Neuronal stem cell (in vitro differentiated cells): ENCODE data around the gene PILRB.
"Not testable (repeated sequence)": the region's sequence is repeated elsewhere in the genome, so short reads cannot be mapped to it uniquely, and the experiment has no call there.

ENCODE experiments used
- DNase-seq: peaks from one replicate; pipeline ENCODE4 v3.0.0-alpha.2; 2013; ENCODE audit warnings: low spot score
- H2AFZ ChIP-seq: one replicate; pipeline ENCODE4 v1.6.1; 2013; ENCODE audit warnings: mild to moderate bottlenecking, low read length, inconsistent platforms
- H2AK5ac ChIP-seq: 2 replicates; pipeline ENCODE4 v1.6.1; 2013; ENCODE audit warnings: low read depth, mild to moderate bottlenecking, inconsistent platforms, low read length, moderate library complexity, mixed read lengths
- H2BK120ac ChIP-seq: 2 replicates; pipeline ENCODE4 v1.6.1; 2013; ENCODE audit warnings: low read depth, mild to moderate bottlenecking, inconsistent platforms, low read length, moderate library complexity, mixed read lengths
- H2BK12ac ChIP-seq: one replicate; pipeline ENCODE4 v1.6.1; 2013; ENCODE audit warnings: low read length, inconsistent platforms
- H2BK15ac ChIP-seq: 2 replicates; pipeline ENCODE4 v1.6.1; 2013; ENCODE audit warnings: mild to moderate bottlenecking, low read length, inconsistent platforms, mixed read lengths
- H2BK5ac ChIP-seq: one replicate; pipeline ENCODE4 v1.6.1; 2013; ENCODE audit warnings: inconsistent platforms, mild to moderate bottlenecking, low read length, moderate library complexity
- H3K14ac ChIP-seq: one replicate; pipeline ENCODE4 v1.6.1; 2013; ENCODE audit warnings: low read length, inconsistent platforms
- H3K18ac ChIP-seq: 2 replicates; pipeline ENCODE4 v1.6.1; 2013; ENCODE audit warnings: low read length, inconsistent platforms
- H3K23ac ChIP-seq: 2 replicates; pipeline ENCODE4 v1.6.1; 2013; ENCODE audit warnings: low read depth, mild to moderate bottlenecking, mixed read lengths, low read length, inconsistent platforms; ENCODE audit not compliant: poor library complexity
- H3K27ac ChIP-seq: replicated peaks from 3 replicates; pipeline ENCODE4 v1.5.1; 2013; ENCODE audit warnings: low read length, inconsistent platforms
- H3K27me3 ChIP-seq, 3 experiments: 2 replicates each; pipeline ENCODE4 v1.6.1; 2013; ENCODE audit warnings: low read length in 3 of 3, mild to moderate bottlenecking in 2 of 3, inconsistent platforms in 1 of 3, low read depth in 1 of 3, mixed read lengths in 1 of 3, moderate library complexity in 1 of 3; ENCODE audit not compliant: control insufficient read depth in 3 of 3, insufficient read depth in 3 of 3
- H3K36me3 ChIP-seq, 2 donors: replicated peaks in 1 of 2; 2 replicates each; pipeline ENCODE4 v1.6.1; 2013; ENCODE audit warnings: low read length in 2 of 2; ENCODE audit not compliant: control insufficient read depth in 2 of 2, insufficient read depth in 2 of 2
- H3K4ac ChIP-seq: 2 replicates; pipeline ENCODE4 v1.6.1; 2013; ENCODE audit warnings: inconsistent platforms, mild to moderate bottlenecking, low read length, moderate library complexity
- H3K4me1 ChIP-seq, 2 donors: 1 replicate in 1 of 2; 2 replicates in 1 of 2; pipeline ENCODE4 v1.6.1; 2013; ENCODE audit warnings: low read length in 2 of 2, low read depth in 1 of 2; ENCODE audit not compliant: control insufficient read depth in 2 of 2, insufficient read depth in 1 of 2
- H3K4me2 ChIP-seq: one replicate; pipeline ENCODE4 v1.6.1; 2013; ENCODE audit warnings: mild to moderate bottlenecking, low read length, inconsistent platforms; ENCODE audit not compliant: insufficient read depth, poor library complexity, severe bottlenecking
- H3K4me3 ChIP-seq, 2 donors: 2 replicates each; pipeline ENCODE4 v1.5.1; 2013; ENCODE audit warnings: low read length in 2 of 2, mild to moderate bottlenecking in 2 of 2, inconsistent platforms in 1 of 2, moderate library complexity in 1 of 2
- H3K79me1 ChIP-seq: one replicate; pipeline ENCODE4 v1.6.1; 2013; ENCODE audit warnings: low read depth, mild to moderate bottlenecking, inconsistent platforms, low read length, moderate library complexity
- H3K9ac ChIP-seq: one replicate; pipeline ENCODE4 v1.6.1; 2013; ENCODE audit warnings: mild to moderate bottlenecking, low read depth, low read length, inconsistent platforms; ENCODE audit not compliant: poor library complexity
- H3K9me3 ChIP-seq, 2 donors: replicated peaks in 1 of 2; 2 replicates each; pipeline versions ENCODE3 to v1.6.1; 2013; ENCODE audit warnings: low read length in 2 of 2, mild to moderate bottlenecking in 2 of 2, inconsistent platforms in 1 of 2, low read depth in 1 of 2, mixed read lengths in 1 of 2, moderate library complexity in 1 of 2; ENCODE audit not compliant: control insufficient read depth in 2 of 2, insufficient read depth in 1 of 2
- H4K8ac ChIP-seq: one replicate; pipeline ENCODE4 v1.6.1; 2013; ENCODE audit warnings: low read depth, mild to moderate bottlenecking, inconsistent platforms, low read length, moderate library complexity
- H4K91ac ChIP-seq: one replicate; pipeline ENCODE4 v1.6.1; 2013; ENCODE audit warnings: low read length, low read depth, mild to moderate bottlenecking, inconsistent platforms; ENCODE audit not compliant: poor library complexity
- WGBS, 2 donors: extraction: QIAGEN DNeasy Blood & Tissue Kit; methylation state at CpG; one replicate each; pipeline ENCODE4 v1.1.7; 2013; ENCODE audit warnings: missing lambda C conversion rate in 2 of 2, mixed read lengths in 1 of 2; ENCODE audit not compliant: insufficient read length in 2 of 2, insufficient replicate concordance in 1 of 2; ENCODE audit errors: extremely low coverage in 2 of 2; 5-methylcytosine and 5-hydroxymethylcytosine counted together

Gene PILRB

DNA sequence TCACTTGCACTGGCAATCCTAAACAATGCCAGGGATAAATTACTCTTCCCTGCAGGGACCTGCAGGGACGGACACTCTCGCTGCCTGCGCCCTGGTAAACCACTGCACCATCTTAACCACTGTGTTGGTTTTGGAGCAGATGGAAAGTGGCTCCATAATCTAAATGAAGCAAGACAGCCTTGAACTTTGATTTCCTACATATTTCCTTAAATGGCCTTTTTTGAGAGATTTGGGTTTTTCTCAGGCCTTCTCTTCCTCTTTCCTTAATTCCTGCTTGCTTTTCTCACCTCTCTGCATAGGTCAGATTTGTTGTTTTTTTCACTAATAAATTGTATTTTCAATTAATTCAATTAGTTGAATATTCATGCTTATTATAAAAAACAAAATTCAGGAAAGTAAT, 18.1 kb downstream of the PILRB start:
- Histone ChIP-seq H3K23ac (no peak overlapping the region), H3K27me3 (no peaks in the 10 kb centered on the region), H3K36me3 (no peaks in the 10 kb centered on the region), H2AFZ (no peak overlapping the region), H2BK5ac (no peak overlapping the region), H3K4me3 (no peak overlapping the region), H3K4ac (no peak overlapping the region), H2AK5ac (no peak overlapping the region), H4K91ac (no peak overlapping the region), H3K18ac (no peak overlapping the region), H3K9me3 (no peaks in the 10 kb centered on the region), H3K79me1 (no peaks in the 10 kb centered on the region), H4K8ac (no peak overlapping the region), H3K4me2 (no peak overlapping the region), H2BK120ac (no peak overlapping the region), H2BK12ac (no peak overlapping the region), H3K27ac (no peak overlapping the region), H3K9ac (no peak overlapping the region), H3K4me1 (peaks cover 6 to 13% of the 10 kb centered on the region in 2 donors), H3K14ac (no peak overlapping the region), H2BK15ac (no peak overlapping the region)
- WGBS, 2 donors: no CpG with 5 or more reads among the region's 3 CpGs
- DNase-seq: no peak

DNA sequence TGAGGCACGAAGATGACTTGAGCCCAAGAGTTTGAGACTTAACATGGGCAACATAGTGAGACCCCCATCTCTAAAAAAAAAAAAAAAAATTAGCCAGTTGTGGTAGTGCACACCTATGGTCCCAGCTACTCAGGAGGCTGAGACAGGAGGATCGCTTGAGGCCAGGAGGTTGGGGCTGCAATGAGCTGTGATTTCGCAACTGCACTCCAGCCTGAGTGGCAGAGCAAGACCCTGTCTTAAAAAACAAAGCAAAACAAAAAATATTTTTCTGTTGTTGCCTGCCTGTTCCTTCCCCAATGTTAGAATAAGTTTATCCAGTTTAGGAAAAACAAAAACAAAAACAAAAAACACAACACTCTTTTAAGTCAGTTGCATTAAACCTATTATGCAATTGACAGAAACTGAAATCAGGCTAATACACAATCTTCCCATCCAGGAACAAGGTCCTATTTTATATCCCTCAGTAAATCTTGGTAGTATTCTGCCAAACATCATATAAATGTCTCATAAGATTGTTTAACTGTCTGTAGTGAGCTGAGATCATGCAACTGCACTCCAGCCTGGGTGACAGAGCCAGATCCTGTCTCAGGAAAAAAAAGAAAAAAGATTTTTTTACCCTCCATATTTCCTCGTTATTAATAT, 20.3 kb downstream of the PILRB start:
- no peak overlapping the region for H3K4me2 ChIP-seq
- no CpG with 5 or more reads among the region's 4 CpGs for WGBS, 2 donors
- no peak overlapping the region for H3K4ac ChIP-seq
- no peak overlapping the region for H3K9ac ChIP-seq
- H3K27me3 ChIP-seq: no peaks in the 10 kb centered on the region
- no peaks in the 10 kb centered on the region for H3K9me3 ChIP-seq
- no peak overlapping the region for H3K18ac ChIP-seq
- H3K36me3 ChIP-seq: no peaks in the 10 kb centered on the region
- no peaks in the 10 kb centered on the region for H3K79me1 ChIP-seq
- H2BK120ac ChIP-seq: no peak overlapping the region
- H2BK15ac ChIP-seq: no peak overlapping the region
- no peak overlapping the region for H2AK5ac ChIP-seq
- H3K4me3 ChIP-seq: no peak overlapping the region
- H3K14ac ChIP-seq: no peak overlapping the region
- no peak overlapping the region for H3K23ac ChIP-seq
- no peak overlapping the region for H4K91ac ChIP-seq
- no peak overlapping the region for H2BK12ac ChIP-seq
- DNase-seq: no peak
- no peak overlapping the region for H2BK5ac ChIP-seq
- peaks cover 5 to 6% of the 10 kb centered on the region in 2 donors for H3K4me1 ChIP-seq
- H2AFZ ChIP-seq: no peak overlapping the region
- H4K8ac ChIP-seq: no peak overlapping the region
- H3K27ac ChIP-seq: no peak overlapping the region

DNA sequence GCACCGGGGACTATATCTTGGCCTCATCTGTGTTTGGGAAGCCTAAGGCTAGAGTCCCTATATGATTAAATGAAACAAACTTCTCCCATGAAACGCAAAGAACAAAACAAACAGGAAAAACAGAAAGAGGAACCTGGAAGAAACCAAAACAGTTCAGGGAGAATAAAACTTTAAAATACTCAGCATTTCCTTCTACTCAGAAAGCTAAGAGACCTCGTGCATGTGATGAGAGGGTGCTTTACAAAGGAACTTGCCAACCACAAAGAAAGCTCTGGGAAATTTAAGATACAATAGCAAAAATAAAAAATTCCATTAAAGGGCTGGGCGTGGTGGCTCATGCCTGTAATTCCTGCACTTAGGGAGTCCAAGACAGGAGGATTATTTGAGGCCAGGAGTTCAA, 22.3 kb downstream of the PILRB start:
- Histone ChIP-seq H3K36me3 (no peaks in the 10 kb centered on the region), H3K27ac (no peak overlapping the region), H3K4ac (no peak overlapping the region), H2BK15ac (no peak overlapping the region), H3K23ac (no peak overlapping the region), H3K4me1 (no peaks in the 10 kb centered on the region), H3K4me3 (no peak overlapping the region), H3K14ac (no peak overlapping the region), H2BK120ac (no peak overlapping the region), H2AK5ac (no peak overlapping the region), H3K79me1 (no peaks in the 10 kb centered on the region), H2AFZ (no peak overlapping the region), H3K9ac (no peak overlapping the region), H4K8ac (no peak overlapping the region), H3K4me2 (no peak overlapping the region), H2BK12ac (no peak overlapping the region), H4K91ac (no peak overlapping the region), H3K9me3 (no peaks in the 10 kb centered on the region), H3K18ac (no peak overlapping the region), H3K27me3 (no peaks in the 10 kb centered on the region), H2BK5ac (no peak overlapping the region)
- no CpG with 5 or more reads among the region's 4 CpGs for WGBS, 2 donors
- no peak for DNase-seq

DNA sequence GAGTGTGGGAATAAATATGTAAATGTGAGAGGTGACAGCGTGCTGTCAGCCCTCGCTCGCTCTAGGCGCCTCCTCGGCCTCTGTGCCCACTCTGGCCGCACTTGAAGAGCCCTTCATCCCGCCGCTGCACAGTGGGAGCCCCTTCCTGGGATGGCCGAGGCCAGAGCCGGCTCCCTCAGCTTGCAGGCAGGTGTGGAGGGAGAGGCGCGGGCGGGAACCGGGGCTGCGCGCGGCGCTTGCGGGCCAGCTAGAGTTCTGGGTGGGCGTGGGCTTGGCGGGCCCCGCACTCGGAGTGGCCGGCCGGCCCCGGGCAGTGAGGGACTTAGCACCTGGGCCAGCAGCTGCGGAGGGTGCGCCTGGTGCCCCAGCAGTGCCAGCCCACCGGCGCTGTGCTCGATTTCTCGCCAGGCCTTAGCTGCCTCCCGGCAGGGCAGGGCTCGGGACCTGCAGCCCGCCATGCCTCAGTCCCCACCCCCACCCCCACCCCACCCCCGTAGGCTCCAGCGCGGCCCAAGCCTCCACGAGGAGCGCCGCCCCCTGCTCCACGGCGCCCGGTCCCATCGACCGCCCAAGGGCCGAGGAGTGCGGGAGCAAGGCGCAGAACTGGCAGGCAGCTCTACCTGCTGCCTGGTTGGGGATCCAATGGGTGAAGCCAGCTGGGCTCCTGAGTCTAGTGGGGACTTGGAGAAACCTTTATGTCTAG, 23.8 kb downstream of the PILRB start:
- not testable (repeated sequence) for H4K91ac ChIP-seq, H3K23ac ChIP-seq, H3K36me3 ChIP-seq, H3K9me3 ChIP-seq, H3K4me1 ChIP-seq, H4K8ac ChIP-seq, H3K4me2 ChIP-seq, H3K18ac ChIP-seq, H2BK5ac ChIP-seq, H2BK120ac ChIP-seq, H3K4ac ChIP-seq, H3K27ac ChIP-seq, H3K14ac ChIP-seq, H2BK12ac ChIP-seq, H3K4me3 ChIP-seq, H2AK5ac ChIP-seq, H3K27me3 ChIP-seq, H3K79me1 ChIP-seq, DNase-seq, H3K9ac ChIP-seq, H2BK15ac ChIP-seq
- peak overlapping the region; percentile 56 for H2AFZ ChIP-seq
- no CpG with 5 or more reads among the region's 49 CpGs for WGBS, 2 donors
